H1 (cell line): ENCODE results near the gene SLC27A2. TPM values are rescaled to one million over a fixed set of nuclear protein-coding genes. Genes with fewer than 3 reads are reported as not detected.

Experiments
- FOSL1 ChIP-seq: IDR thresholded peaks from 2 replicates; pipeline ENCODE4 v1.6.1; 2011; ENCODE audit warnings: mild to moderate bottlenecking, low read depth, low read length, moderate library complexity; ENCODE audit not compliant: insufficient read depth
- KDM4A ChIP-seq: IDR thresholded peaks from one replicate; pipeline ENCODE4 v1.7.1; 2012; ENCODE audit warnings: low read depth, mild to moderate bottlenecking, moderate library complexity, low read length, inconsistent platforms; ENCODE audit not compliant: severe bottlenecking
- MAFK ChIP-seq: IDR thresholded peaks from 2 replicates; pipeline ENCODE4 v1.6.1; 2012; ENCODE audit warnings: low read depth, mild to moderate bottlenecking, improper control_type of control experiment, low read length
- RXRA ChIP-seq: IDR thresholded peaks from 2 replicates; pipeline ENCODE4 v1.6.1; 2011; ENCODE audit warnings: low read depth, mild to moderate bottlenecking, low read length, moderate library complexity; ENCODE audit not compliant: insufficient read depth
- SIX5 ChIP-seq: IDR thresholded peaks from 2 replicates; pipeline ENCODE4 v1.6.1; 2011; ENCODE audit warnings: mild to moderate bottlenecking, low read depth, low read length
- SRF ChIP-seq: IDR thresholded peaks from 2 replicates; pipeline ENCODE4 v1.6.1; 2011; ENCODE audit warnings: mild to moderate bottlenecking, low read depth, low read length, moderate library complexity
- polyA plus RNA-seq, 7 experiments: library from polyadenylated mRNA; depleted of rRNA in 3 of 7; stranded (reverse) in 5 of 7; unstranded in 2 of 7; fragments of >200 nt in 5 of 7; fragments of 200-250 nt in 2 of 7; gene quantifications; 1 replicate in 5 of 7; 2 replicates in 1 of 7; 4 replicates in 1 of 7; pipeline versions ENCODE4 v1.2.1 to v1.2.3, GENCODE V29; 2011 to 2013; ENCODE audit warnings: missing spikeins in 2 of 7, mixed read lengths in 2 of 7
- total RNA-seq: library from RNA; stranded (reverse); fragmentation: NEBNext Ultra II Directional; extraction: Animal tissue kit (Norgen Biotek cat#: 25700); gene quantifications from 2 replicates; pipeline ENCODE4 v1.2.1, GENCODE V29; 2021

The SLC27A2 gene
- total and polyA plus RNA-seq, 2 of the 8 experiments (the other 6 are each of a cell fraction or from before 2014, with no cell fraction given): 5.6 to 5.8 TPM

DNA sequence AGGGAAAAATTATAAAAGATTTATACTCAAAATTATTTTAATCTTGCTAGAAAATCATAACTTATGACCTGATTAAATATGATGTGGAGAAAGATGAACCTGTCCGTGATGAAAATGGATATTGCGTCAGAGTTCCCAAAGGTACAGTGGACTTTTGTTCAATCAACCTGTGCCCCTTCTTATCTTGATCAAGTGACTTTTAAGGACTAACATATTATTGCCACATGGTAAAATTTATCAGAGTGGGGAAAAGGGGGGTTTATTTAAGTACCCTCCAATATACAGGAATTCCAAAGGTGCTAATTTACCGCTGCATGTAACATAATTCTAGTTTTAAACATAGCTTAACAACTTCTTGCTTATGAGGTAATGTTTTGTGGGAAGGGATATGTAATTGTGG is 43.9 kb downstream of the SLC27A2 start (continued):
- TF ChIP-seq SRF (no peak), SIX5 (no peak), FOSL1 (no peak), RXRA (no peak), MAFK (no peak), KDM4A (no peak)
